ENCODE results near the gene CEP19.
"Not testable (repeated sequence)": the region's sequence is repeated elsewhere in the genome, so short reads cannot be mapped to it uniquely, and the experiment has no call there.

CEP19 gene

DNA sequence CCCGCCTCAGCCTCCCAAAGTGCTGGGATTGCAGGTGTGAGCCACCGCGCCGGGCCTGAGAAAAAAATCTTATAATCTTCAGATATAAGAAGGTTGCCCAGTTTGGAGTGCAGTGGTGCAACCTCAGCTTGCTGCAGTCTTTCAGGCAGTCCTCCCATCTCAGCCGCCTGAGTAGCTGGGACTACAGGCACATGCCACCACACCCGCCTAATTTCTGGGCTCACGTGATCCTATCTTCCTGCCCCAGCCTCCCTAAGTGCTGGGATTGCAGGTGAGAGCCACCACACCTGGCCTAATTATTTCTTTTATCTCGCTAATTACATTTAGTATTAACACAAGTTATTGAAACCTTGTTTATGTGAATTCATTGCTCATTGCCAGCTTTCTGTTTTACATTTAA lies 41.2 kb upstream of the CEP19 start:
- TF ChIP-seq, protein P1, sequence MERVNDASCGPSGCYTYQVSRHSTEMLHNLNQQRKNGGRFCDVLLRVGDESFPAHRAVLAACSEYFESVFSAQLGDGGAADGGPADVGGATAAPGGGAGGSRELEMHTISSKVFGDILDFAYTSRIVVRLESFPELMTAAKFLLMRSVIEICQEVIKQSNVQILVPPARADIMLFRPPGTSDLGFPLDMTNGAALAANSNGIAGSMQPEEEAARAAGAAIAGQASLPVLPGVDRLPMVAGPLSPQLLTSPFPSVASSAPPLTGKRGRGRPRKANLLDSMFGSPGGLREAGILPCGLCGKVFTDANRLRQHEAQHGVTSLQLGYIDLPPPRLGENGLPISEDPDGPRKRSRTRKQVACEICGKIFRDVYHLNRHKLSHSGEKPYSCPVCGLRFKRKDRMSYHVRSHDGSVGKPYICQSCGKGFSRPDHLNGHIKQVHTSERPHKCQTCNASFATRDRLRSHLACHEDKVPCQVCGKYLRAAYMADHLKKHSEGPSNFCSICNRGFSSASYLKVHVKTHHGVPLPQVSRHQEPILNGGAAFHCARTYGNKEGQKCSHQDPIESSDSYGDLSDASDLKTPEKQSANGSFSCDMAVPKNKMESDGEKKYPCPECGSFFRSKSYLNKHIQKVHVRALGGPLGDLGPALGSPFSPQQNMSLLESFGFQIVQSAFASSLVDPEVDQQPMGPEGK (CRISPR knock-in tag; IDR thresholded peaks at IDR 0.05; ENCODE audit: borderline replicate concordance) = no peak
- no peak for TF ChIP-seq PPARA (CRISPR knock-in tag; IDR thresholded peaks at IDR 0.05; ENCODE audit: borderline replicate concordance)
- TF ChIP-seq, protein P2, sequence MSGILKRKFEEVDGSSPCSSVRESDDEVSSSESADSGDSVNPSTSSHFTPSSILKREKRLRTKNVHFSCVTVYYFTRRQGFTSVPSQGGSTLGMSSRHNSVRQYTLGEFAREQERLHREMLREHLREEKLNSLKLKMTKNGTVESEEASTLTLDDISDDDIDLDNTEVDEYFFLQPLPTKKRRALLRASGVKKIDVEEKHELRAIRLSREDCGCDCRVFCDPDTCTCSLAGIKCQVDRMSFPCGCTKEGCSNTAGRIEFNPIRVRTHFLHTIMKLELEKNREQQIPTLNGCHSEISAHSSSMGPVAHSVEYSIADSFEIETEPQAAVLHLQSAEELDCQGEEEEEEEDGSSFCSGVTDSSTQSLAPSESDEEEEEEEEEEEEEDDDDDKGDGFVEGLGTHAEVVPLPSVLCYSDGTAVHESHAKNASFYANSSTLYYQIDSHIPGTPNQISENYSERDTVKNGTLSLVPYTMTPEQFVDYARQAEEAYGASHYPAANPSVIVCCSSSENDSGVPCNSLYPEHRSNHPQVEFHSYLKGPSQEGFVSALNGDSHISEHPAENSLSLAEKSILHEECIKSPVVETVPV (CRISPR knock-in tag; IDR thresholded peaks at IDR 0.05) = no peak
- no peak for TF ChIP-seq SNAI2 (CRISPR knock-in tag; IDR thresholded peaks at IDR 0.05)
- no peak for TF ChIP-seq RARB (CRISPR knock-in tag; IDR thresholded peaks at IDR 0.05)
- no peak for TF ChIP-seq ARNTL (CRISPR knock-in tag; IDR thresholded peaks at IDR 0.05; ENCODE audit: borderline replicate concordance, low read depth)
- TF ChIP-seq ZFP3 (CRISPR knock-in tag; IDR thresholded peaks at IDR 0.05) = no peak
- no peak for TF ChIP-seq ZNF8 (CRISPR knock-in tag; IDR thresholded peaks at IDR 0.05)
- TF ChIP-seq, protein P3, sequence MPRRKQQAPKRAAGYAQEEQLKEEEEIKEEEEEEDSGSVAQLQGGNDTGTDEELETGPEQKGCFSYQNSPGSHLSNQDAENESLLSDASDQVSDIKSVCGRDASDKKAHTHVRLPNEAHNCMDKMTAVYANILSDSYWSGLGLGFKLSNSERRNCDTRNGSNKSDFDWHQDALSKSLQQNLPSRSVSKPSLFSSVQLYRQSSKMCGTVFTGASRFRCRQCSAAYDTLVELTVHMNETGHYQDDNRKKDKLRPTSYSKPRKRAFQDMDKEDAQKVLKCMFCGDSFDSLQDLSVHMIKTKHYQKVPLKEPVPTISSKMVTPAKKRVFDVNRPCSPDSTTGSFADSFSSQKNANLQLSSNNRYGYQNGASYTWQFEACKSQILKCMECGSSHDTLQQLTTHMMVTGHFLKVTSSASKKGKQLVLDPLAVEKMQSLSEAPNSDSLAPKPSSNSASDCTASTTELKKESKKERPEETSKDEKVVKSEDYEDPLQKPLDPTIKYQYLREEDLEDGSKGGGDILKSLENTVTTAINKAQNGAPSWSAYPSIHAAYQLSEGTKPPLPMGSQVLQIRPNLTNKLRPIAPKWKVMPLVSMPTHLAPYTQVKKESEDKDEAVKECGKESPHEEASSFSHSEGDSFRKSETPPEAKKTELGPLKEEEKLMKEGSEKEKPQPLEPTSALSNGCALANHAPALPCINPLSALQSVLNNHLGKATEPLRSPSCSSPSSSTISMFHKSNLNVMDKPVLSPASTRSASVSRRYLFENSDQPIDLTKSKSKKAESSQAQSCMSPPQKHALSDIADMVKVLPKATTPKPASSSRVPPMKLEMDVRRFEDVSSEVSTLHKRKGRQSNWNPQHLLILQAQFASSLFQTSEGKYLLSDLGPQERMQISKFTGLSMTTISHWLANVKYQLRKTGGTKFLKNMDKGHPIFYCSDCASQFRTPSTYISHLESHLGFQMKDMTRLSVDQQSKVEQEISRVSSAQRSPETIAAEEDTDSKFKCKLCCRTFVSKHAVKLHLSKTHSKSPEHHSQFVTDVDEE (CRISPR knock-in tag; IDR thresholded peaks at IDR 0.05) = no peak
- no peak for TF ChIP-seq ESRRG (CRISPR knock-in tag; IDR thresholded peaks at IDR 0.05)
- TF ChIP-seq, protein P4, sequence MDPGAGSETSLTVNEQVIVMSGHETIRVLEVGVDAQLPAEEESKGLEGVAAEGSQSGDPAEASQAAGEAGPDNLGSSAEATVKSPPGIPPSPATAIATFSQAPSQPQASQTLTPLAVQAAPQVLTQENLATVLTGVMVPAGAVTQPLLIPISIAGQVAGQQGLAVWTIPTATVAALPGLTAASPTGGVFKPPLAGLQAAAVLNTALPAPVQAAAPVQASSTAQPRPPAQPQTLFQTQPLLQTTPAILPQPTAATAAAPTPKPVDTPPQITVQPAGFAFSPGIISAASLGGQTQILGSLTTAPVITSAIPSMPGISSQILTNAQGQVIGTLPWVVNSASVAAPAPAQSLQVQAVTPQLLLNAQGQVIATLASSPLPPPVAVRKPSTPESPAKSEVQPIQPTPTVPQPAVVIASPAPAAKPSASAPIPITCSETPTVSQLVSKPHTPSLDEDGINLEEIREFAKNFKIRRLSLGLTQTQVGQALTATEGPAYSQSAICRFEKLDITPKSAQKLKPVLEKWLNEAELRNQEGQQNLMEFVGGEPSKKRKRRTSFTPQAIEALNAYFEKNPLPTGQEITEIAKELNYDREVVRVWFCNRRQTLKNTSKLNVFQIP (CRISPR knock-in tag; IDR thresholded peaks at IDR 0.05; ENCODE audit: borderline replicate concordance, low read depth) = no peak
- no peak for TF ChIP-seq ZNF70 (CRISPR knock-in tag; IDR thresholded peaks at IDR 0.05)
- no peak for TF ChIP-seq TOX (CRISPR knock-in tag; IDR thresholded peaks at IDR 0.05; ENCODE audit: borderline replicate concordance)
- TF ChIP-seq OSR1 (CRISPR knock-in tag; IDR thresholded peaks at IDR 0.05) = no peak
- no peak for TF ChIP-seq BACH2 (CRISPR knock-in tag; IDR thresholded peaks at IDR 0.05; ENCODE audit: borderline replicate concordance)
- TF ChIP-seq, protein P5, sequence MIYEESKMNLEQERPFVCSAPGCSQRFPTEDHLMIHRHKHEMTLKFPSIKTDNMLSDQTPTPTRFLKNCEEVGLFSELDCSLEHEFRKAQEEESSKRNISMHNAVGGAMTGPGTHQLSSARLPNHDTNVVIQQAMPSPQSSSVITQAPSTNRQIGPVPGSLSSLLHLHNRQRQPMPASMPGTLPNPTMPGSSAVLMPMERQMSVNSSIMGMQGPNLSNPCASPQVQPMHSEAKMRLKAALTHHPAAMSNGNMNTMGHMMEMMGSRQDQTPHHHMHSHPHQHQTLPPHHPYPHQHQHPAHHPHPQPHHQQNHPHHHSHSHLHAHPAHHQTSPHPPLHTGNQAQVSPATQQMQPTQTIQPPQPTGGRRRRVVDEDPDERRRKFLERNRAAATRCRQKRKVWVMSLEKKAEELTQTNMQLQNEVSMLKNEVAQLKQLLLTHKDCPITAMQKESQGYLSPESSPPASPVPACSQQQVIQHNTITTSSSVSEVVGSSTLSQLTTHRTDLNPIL (CRISPR knock-in tag; IDR thresholded peaks at IDR 0.05; ENCODE audit: low read depth) = no peak
- no peak for TF ChIP-seq TCF4 (CRISPR knock-in tag; IDR thresholded peaks at IDR 0.05; ENCODE audit: borderline replicate concordance)
- no peak for TF ChIP-seq ISL1 (CRISPR knock-in tag; IDR thresholded peaks at IDR 0.05)
- TF ChIP-seq ZC3H10 (CRISPR knock-in tag; IDR thresholded peaks at IDR 0.05) = no peak
- no peak for TF ChIP-seq GLIS3 (CRISPR knock-in tag; IDR thresholded peaks at IDR 0.05)
- ATAC-seq = no peak

DNA sequence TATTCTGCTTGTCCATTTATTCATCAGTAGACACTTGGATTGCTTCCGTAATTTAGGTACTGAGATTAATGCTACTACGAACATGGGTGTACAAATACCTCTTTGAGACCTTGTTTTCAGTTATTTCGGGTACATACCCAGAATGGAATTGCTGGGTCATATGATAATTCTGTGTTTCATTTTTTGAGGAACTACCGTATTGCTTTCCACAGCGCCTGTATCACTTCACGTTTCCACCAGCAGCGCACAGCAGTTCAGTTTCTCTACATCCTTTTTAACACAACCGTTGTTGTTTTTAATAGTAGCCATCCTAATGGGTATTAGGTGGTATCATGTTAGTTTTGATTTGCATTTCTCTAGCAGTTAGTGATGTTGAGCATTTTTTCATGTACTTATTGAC lies 37.1 kb upstream of the CEP19 start:
- ATAC-seq = no peak
- TF ChIP-seq ZFP3 (CRISPR knock-in tag; IDR thresholded peaks at IDR 0.05) (no peak), ZFP30 (CRISPR knock-in tag; IDR thresholded peaks at IDR 0.05) (no peak), CSDC2 (CRISPR knock-in tag; IDR thresholded peaks at IDR 0.05) (no peak), GLIS3 (CRISPR knock-in tag; IDR thresholded peaks at IDR 0.05) (no peak), ZC3H10 (CRISPR knock-in tag; IDR thresholded peaks at IDR 0.05) (no peak), ARNTL (CRISPR knock-in tag; IDR thresholded peaks at IDR 0.05; ENCODE audit: borderline replicate concordance, low read depth) (no peak), ESRRG (CRISPR knock-in tag; IDR thresholded peaks at IDR 0.05) (no peak), ISL1 (CRISPR knock-in tag; IDR thresholded peaks at IDR 0.05) (no peak), ZNF8 (CRISPR knock-in tag; IDR thresholded peaks at IDR 0.05) (no peak), RARB (CRISPR knock-in tag; IDR thresholded peaks at IDR 0.05) (no peak), BACH2 (CRISPR knock-in tag; IDR thresholded peaks at IDR 0.05; ENCODE audit: borderline replicate concordance) (no peak), SNAI2 (CRISPR knock-in tag; IDR thresholded peaks at IDR 0.05) (no peak)
- TF ChIP-seq, protein P5 (CRISPR knock-in tag; IDR thresholded peaks at IDR 0.05; ENCODE audit: low read depth) = no peak
- TF ChIP-seq, protein P4 (CRISPR knock-in tag; IDR thresholded peaks at IDR 0.05; ENCODE audit: borderline replicate concordance, low read depth) = no peak
- TF ChIP-seq, protein P3 (CRISPR knock-in tag; IDR thresholded peaks at IDR 0.05) = no peak

DNA sequence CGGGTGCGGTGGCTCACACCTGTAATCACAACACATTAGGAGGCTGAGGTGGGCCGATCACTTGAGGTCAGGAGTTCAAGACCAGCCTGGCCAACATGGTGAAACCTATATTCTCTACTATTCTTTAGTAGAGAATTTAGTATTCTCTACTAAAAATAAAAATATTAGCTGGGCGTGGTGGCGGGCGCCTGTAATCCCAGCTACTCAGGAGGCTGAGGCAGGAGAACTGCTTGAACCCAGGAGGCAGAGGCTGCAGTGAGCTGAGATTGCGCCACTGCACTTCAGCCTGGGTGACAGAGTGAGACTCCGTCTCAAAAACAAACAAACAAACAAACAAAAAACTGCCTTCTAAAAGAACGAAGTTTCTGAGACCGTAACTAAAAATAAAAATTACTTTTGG lies 31.5 kb upstream of the CEP19 start:
- ATAC-seq = not testable (repeated sequence)
